Measurements from ENCODE around the gene MED13. TPM values are rescaled to one million over a fixed set of nuclear protein-coding genes. Genes with fewer than 3 reads are reported as not detected.

The MED13 gene
- total and polyA plus RNA-seq, 4 experiments from 2014 or later: 1.8 to 85.4 (median 41.1) TPM

DNA sequence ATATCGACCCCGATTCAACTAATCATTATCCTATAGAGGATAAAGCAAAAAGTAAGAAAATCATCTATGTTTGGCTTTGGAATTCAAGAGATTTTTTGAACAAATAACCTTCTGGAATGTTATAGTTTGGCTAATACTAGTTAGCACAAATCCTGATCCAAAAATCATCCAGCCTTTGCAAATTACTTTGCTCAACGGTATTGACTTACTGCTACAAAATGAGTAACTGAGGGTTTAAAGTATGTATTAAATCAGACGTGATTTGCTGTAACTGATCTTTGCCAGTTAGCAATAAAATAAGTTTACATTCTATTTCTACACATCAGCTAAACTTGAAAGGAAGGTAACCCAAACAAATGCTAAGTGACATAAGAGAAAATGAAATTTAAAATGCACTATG, 6.5 kb downstream of the MED13 start:
- Mint-ChIP-seq H3K4me1 (peaks cover 41 to 80% (median 57%) of the 10 kb centered on the region in 4 donors), H3K4me3 (peak overlapping the region in 1 of 8 donors; percentile 53), H3K9me3 (no peaks in the 10 kb centered on the region), H3K27me3 (no peaks in the 10 kb centered on the region), H3K27ac (no peak overlapping the region), H3K36me3 (peaks cover 20 to 60% of the 10 kb centered on the region in 2 donors)
- H3K36me3 ChIP-seq (ENCODE audit: insufficient read depth, low read length): peaks cover 5% of the 10 kb centered on the region
- ChIA-PET POLR2A (ENCODE audit: partially characterized antibody) (no interaction called here), CTCF (ENCODE audit: partially characterized antibody) (interaction anchor here (1.6 kb wide), 1 partner anchor 20 kb away, joined by 4 read pairs; no protein-coding TSS in a partner anchor)
- H3K27me3 ChIP-seq (ENCODE audit: insufficient read depth, low read length): no peaks in the 10 kb centered on the region
- H3K4me1 ChIP-seq (ENCODE audit: insufficient read depth, low read length): peaks cover 76% of the 10 kb centered on the region
- intact Hi-C loops (cut with micrococcal nuclease): no loop called here
- no peak overlapping the region for H3K4me3 ChIP-seq (ENCODE audit: low read length in 2 of 2)
- H3K27ac ChIP-seq (ENCODE audit: low read depth, low read length): no peak overlapping the region
- H3K9me3 ChIP-seq (ENCODE audit: control insufficient read depth in 1 of 2, low read length in 2 of 2): no peaks in the 10 kb centered on the region
- DNase-seq: no peak

DNA sequence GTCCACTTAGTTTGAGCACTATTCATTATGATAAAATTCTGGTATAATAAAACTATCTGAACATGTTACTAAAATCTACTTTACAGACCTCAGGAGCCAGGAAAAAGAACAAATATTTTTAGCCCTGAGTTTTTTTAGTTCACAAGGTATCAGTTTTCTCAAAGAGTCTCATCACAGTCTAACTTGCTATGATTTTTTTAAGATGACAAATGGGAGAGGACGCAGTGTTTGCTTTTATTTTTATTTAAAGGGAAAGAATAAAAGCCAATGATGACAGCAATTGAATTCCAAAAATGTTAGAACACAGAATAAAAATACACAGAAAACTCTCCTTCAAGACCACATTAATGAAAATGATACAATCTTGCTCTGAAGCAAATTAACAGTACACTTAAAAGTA, 7.4 kb downstream of the MED13 start:
- Histone ChIP-seq H3K27me3 (ENCODE audit: insufficient read depth, low read length) (no peaks in the 10 kb centered on the region), H3K9me3 (ENCODE audit: control insufficient read depth in 1 of 2, low read length in 2 of 2) (no peaks in the 10 kb centered on the region), H3K27ac (ENCODE audit: low read depth, low read length) (no peak overlapping the region), H3K36me3 (ENCODE audit: insufficient read depth, low read length) (peaks cover 9% of the 10 kb centered on the region), H3K4me3 (ENCODE audit: low read length in 2 of 2) (no peak overlapping the region), H3K4me1 (ENCODE audit: insufficient read depth, low read length) (peaks cover 76% of the 10 kb centered on the region)
- ChIA-PET CTCF (ENCODE audit: partially characterized antibody) (no interaction called here), POLR2A (ENCODE audit: partially characterized antibody) (no interaction called here)
- Mint-ChIP-seq H3K27ac (no peak overlapping the region), H3K27me3 (no peaks in the 10 kb centered on the region), H3K9me3 (no peaks in the 10 kb centered on the region), H3K4me1 (peaks cover 39 to 80% (median 56%) of the 10 kb centered on the region in 4 donors), H3K36me3 (peaks cover 20 to 61% of the 10 kb centered on the region in 2 donors), H3K4me3 (peak overlapping the region in 6 of 8 donors; percentile 3 to 58 (median 36))
- intact Hi-C loops (cut with micrococcal nuclease): no loop called here
- DNase-seq: no peak

DNA sequence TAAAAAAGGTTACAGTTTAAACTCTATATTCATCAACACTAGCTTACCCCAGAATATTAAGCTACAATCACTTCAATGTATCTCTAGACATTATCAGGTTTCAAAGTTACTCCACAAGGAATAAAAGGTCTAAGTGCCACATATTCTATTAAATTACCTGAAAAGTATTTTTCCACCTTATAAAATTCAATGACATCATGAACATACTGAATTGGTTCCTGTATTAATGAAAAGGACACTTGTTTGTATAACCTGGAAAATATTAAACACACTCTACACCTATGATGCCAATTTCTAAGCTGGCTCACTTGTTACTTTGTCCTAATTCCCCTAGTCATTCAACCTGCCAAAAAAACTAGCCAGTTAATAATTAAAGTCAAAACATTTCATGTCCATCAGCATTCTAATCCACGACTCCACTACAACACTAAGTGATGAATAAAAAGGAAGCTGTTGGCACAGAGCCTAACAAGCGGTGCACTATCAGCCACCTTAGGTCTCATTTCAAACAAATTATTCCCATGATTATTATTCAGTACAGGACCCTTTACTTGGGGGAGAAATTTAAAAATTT, 12.2 kb downstream of the MED13 start:
- ChIA-PET POLR2A (ENCODE audit: partially characterized antibody) (no interaction called here), CTCF (ENCODE audit: partially characterized antibody) (interaction anchor here (1.0 to 2.3 kb wide), 5 partner anchors 11 to 641 kb away, joined by 3 to 14 read pairs (median 4); no protein-coding TSS in a partner anchor)
- Histone ChIP-seq H3K36me3 (ENCODE audit: insufficient read depth, low read length) (peaks cover 21% of the 10 kb centered on the region), H3K27ac (ENCODE audit: low read depth, low read length) (no peak overlapping the region), H3K4me1 (ENCODE audit: insufficient read depth, low read length) (peaks cover 49% of the 10 kb centered on the region), H3K4me3 (ENCODE audit: low read length in 2 of 2) (no peak overlapping the region), H3K27me3 (ENCODE audit: insufficient read depth, low read length) (no peaks in the 10 kb centered on the region), H3K9me3 (ENCODE audit: control insufficient read depth in 1 of 2, low read length in 2 of 2) (no peaks in the 10 kb centered on the region)
- Mint-ChIP-seq H3K27ac (peak overlapping the region in 1 of 7 donors; percentile 8), H3K9me3 (no peaks in the 10 kb centered on the region), H3K4me3 (peak overlapping the region in 2 of 8 donors; percentile 29 to 49), H3K4me1 (peaks cover 32 to 76% (median 51%) of the 10 kb centered on the region in 4 donors), H3K27me3 (no peaks in the 10 kb centered on the region), H3K36me3 (peaks cover 38 to 71% of the 10 kb centered on the region in 2 donors)
- no peak for DNase-seq
- intact Hi-C loops (cut with micrococcal nuclease): no loop called here

DNA sequence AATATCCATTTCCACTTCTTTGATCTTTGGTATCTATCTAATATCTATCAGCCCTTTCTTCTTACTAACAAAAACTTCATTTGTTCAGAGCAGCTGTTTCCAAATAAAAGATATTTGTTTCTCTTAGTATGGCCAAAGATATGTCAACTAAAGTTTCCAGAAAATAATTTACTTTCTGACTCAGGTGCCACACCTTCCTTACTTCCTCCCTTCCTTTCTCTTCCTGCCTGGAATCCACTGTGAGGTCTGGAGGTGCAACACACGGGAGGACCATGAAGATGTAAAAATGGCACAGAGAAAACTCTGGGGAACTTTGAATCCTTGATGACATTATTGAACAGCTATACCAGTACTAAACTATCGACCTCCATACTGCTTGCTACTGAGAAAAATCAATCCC, 14.0 kb downstream of the MED13 start:
- Mint-ChIP-seq H3K36me3 (peaks cover 44 to 63% of the 10 kb centered on the region in 2 donors), H3K27ac (peak overlapping the region in 3 of 7 donors; percentile 7 to 84 (median 82)), H3K4me1 (peaks cover 30 to 67% (median 47%) of the 10 kb centered on the region in 4 donors), H3K4me3 (peak overlapping the region in 1 of 8 donors; percentile 32), H3K27me3 (no peaks in the 10 kb centered on the region), H3K9me3 (no peaks in the 10 kb centered on the region)
- Histone ChIP-seq H3K9me3 (ENCODE audit: control insufficient read depth in 1 of 2, low read length in 2 of 2) (no peaks in the 10 kb centered on the region), H3K4me1 (ENCODE audit: insufficient read depth, low read length) (peaks cover 37% of the 10 kb centered on the region), H3K27ac (ENCODE audit: low read depth, low read length) (no peak overlapping the region), H3K36me3 (ENCODE audit: insufficient read depth, low read length) (peaks cover 16% of the 10 kb centered on the region), H3K27me3 (ENCODE audit: insufficient read depth, low read length) (no peaks in the 10 kb centered on the region), H3K4me3 (ENCODE audit: low read length in 2 of 2) (no peak overlapping the region)
- POLR2A ChIA-PET (ENCODE audit: partially characterized antibody): no interaction called here
- CTCF ChIA-PET (ENCODE audit: partially characterized antibody): interaction anchor here (1.5 to 1.6 kb wide), 2 partner anchors 11 to 21 kb away, joined by 3 to 7 read pairs; no protein-coding TSS in a partner anchor
- no peak for DNase-seq
- intact Hi-C loops (cut with micrococcal nuclease): no loop called here

DNA sequence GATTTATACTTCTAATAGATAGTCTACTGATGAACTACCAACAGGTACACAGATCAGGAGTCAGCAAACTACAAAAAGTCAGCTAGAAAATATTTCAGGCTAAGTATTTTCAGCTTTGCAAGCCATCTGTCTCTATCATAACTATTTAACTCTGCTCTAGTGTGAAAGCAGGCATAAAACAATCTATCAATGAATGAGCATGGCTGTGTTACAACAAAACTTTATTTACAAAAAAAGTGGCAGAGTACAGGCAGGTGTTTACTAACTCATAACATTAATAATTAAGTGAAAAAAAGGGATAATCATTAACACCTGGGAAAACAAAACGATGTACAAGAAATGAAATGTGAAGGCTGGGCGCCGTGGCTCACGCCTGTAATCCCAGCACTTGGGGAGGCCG, 15.8 kb downstream of the MED13 start:
- no peak overlapping the region for H3K27ac ChIP-seq (ENCODE audit: low read depth, low read length)
- no peaks in the 10 kb centered on the region for H3K27me3 ChIP-seq (ENCODE audit: insufficient read depth, low read length)
- no peak overlapping the region for H3K4me3 ChIP-seq (ENCODE audit: low read length in 2 of 2)
- peaks cover 34 to 71% (median 47%) of the 10 kb centered on the region in 4 donors for H3K4me1 Mint-ChIP-seq
- no peak for DNase-seq
- intact Hi-C loops (cut with micrococcal nuclease): no loop called here
- H3K36me3 ChIP-seq (ENCODE audit: insufficient read depth, low read length): peaks cover 16% of the 10 kb centered on the region
- ChIA-PET POLR2A (ENCODE audit: partially characterized antibody) (no interaction called here), CTCF (ENCODE audit: partially characterized antibody) (no interaction called here)
- H3K9me3 Mint-ChIP-seq: no peaks in the 10 kb centered on the region
- peaks cover 40% of the 10 kb centered on the region for H3K4me1 ChIP-seq (ENCODE audit: insufficient read depth, low read length)
- H3K4me3 Mint-ChIP-seq: peak overlapping the region in 2 of 8 donors; percentile 3
- no peaks in the 10 kb centered on the region for H3K27me3 Mint-ChIP-seq
- H3K36me3 Mint-ChIP-seq: peaks cover 45 to 69% of the 10 kb centered on the region in 2 donors
- H3K9me3 ChIP-seq (ENCODE audit: control insufficient read depth in 1 of 2, low read length in 2 of 2): no peaks in the 10 kb centered on the region
- peak overlapping the region in 2 of 7 donors; percentile 18 to 51 for H3K27ac Mint-ChIP-seq

DNA sequence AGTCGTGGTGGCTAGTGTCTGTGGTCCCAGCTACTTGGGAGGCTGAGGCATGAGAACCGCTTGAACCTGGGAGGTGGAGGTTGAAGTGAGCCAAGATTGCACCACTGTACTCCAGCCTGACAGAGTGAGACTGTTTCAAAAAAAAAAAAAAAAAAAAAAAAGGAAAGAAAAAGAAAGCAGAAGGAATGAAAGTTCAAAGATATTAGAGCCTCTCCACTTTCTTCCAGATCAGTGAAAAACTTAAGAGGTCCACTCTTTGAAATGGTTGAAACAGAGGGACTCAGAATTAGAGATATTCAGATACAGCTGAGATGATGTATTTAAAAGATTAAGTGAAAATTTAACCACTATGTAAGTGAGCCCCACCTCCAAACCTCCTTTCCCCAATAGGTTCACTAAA, 16.8 kb downstream of the MED13 start:
- ChIA-PET CTCF (ENCODE audit: partially characterized antibody) (no interaction called here), POLR2A (ENCODE audit: partially characterized antibody) (interaction anchor here (0.6 kb wide), 1 partner anchor 16 kb away, joined by 3 read pairs; no protein-coding TSS in a partner anchor)
- no peak for DNase-seq
- Histone ChIP-seq H3K4me3 (ENCODE audit: low read length in 2 of 2) (no peak overlapping the region), H3K27me3 (ENCODE audit: insufficient read depth, low read length) (no peaks in the 10 kb centered on the region), H3K36me3 (ENCODE audit: insufficient read depth, low read length) (peaks cover 16% of the 10 kb centered on the region), H3K9me3 (ENCODE audit: control insufficient read depth in 1 of 2, low read length in 2 of 2) (no peaks in the 10 kb centered on the region), H3K27ac (ENCODE audit: low read depth, low read length) (no peak overlapping the region), H3K4me1 (ENCODE audit: insufficient read depth, low read length) (peaks cover 44% of the 10 kb centered on the region)
- H3K9me3 Mint-ChIP-seq: no peaks in the 10 kb centered on the region
- H3K4me3 Mint-ChIP-seq: no peak overlapping the region
- peak overlapping the region in 4 of 7 donors; percentile 13 to 77 (median 31) for H3K27ac Mint-ChIP-seq
- intact Hi-C loops (cut with micrococcal nuclease): no loop called here
- H3K4me1 Mint-ChIP-seq: peaks cover 37 to 76% (median 50%) of the 10 kb centered on the region in 4 donors
- no peaks in the 10 kb centered on the region for H3K27me3 Mint-ChIP-seq
- peaks cover 45 to 72% of the 10 kb centered on the region in 2 donors for H3K36me3 Mint-ChIP-seq

DNA sequence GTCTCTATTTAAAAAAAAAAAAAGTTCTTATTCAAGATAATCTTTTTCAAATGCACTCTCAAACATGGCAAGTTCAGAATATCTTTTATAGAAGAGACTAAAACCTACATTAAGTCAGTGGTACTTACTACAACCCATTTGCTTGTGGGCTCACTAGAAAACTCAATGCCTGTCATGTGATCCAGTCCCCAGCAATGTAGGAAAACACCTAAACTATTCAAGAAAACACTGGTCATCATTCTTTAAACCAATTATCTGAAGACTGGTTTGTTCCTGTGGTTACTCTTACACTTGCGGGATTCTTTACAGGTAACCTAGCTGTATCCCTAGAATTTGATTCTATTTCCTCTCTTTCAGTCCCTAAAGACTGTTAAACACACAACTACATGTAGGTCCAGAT, 19.6 kb downstream of the MED13 start:
- Histone ChIP-seq H3K27me3 (ENCODE audit: insufficient read depth, low read length) (no peaks in the 10 kb centered on the region), H3K4me1 (ENCODE audit: insufficient read depth, low read length) (peaks cover 57% of the 10 kb centered on the region), H3K9me3 (ENCODE audit: control insufficient read depth in 1 of 2, low read length in 2 of 2) (no peaks in the 10 kb centered on the region), H3K36me3 (ENCODE audit: insufficient read depth, low read length) (peaks cover 4% of the 10 kb centered on the region), H3K4me3 (ENCODE audit: low read length in 2 of 2) (no peak overlapping the region), H3K27ac (ENCODE audit: low read depth, low read length) (no peak overlapping the region)
- ChIA-PET POLR2A (ENCODE audit: partially characterized antibody) (no interaction called here), CTCF (ENCODE audit: partially characterized antibody) (interaction anchor here (0.8 kb wide), 1 partner anchor 17 kb away, joined by 3 read pairs; no protein-coding TSS in a partner anchor)
- Mint-ChIP-seq H3K9me3 (no peaks in the 10 kb centered on the region), H3K36me3 (peaks cover 32 to 68% of the 10 kb centered on the region in 2 donors), H3K27me3 (no peaks in the 10 kb centered on the region), H3K27ac (peak overlapping the region in 5 of 7 donors; percentile 15 to 77 (median 35)), H3K4me3 (no peak overlapping the region), H3K4me1 (peaks cover 40 to 74% (median 52%) of the 10 kb centered on the region in 4 donors)
- DNase-seq: no peak
- intact Hi-C loops (cut with micrococcal nuclease): no loop called here
